HG02759 (cell line): ENCODE measurements around the gene KRTAP5-3.

Experiments used
- ATAC-seq: cut with Tn5 transposase; IDR thresholded peaks from one replicate; pipeline ENCODE4 v1.9.1; 2021; ENCODE audit warnings: mild to moderate bottlenecking, moderate library complexity; ENCODE audit not compliant: unreplicated experiment

Gene KRTAP5-3

GRCh38 chr11:1566381-1567051 lies 41.7 kb downstream of the KRTAP5-3 start:
- ATAC-seq, result no peak

DNA sequence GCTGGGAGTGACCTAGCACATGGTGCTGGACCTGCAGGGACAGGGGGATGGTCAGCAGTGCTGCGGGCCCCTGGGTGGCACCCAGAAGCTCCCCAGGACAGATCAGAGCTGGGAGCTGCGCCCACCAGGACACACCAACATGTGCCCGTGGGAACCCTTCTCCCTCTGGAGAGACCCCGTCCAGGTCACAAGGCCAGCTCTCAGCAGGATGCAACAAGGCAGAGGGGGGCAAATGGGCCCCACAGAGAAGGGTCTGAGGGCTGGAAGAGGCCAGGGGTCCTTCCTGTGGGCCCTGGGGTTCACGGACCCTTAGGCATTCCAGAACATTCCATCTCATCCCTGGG lies 42.4 kb downstream of the KRTAP5-3 start:
- no peak for ATAC-seq

- no peak for ATAC-seq
These were observed 42.9 kb downstream of the KRTAP5-3 start for GRCh38 chr11:1565173-1565903.

DNA sequence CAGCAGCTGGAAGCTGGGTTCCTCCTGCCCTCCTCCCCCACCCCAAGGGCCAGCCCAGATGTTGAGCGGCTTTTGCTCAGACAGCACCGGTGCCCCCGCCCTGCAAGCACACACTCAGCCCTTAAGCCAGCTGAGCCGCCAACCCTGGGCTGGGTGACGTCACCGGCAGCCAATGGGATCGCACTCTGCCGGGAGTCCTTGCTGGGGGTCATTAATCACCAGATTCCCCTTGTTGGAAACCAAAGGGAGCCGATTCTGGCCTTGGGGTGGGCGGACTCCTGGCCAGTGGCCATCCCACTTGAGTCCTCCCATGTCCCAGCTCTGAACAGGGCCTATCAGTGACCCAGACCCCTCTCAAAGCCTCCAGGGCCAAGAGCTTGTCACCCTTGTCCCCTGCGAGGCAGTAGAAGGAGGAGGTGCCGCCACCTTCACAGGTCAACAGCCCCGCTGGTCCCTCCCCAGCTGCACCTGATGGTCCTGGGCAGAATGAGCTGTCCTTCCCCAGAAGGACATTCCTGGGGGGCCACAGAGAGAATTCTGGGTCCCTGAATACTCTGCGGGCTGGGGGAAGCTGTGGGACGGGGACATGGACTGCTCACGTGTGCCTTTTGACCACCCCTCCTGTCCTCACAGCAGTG lies 43.6 kb downstream of the KRTAP5-3 start:
- no peak for ATAC-seq

- ATAC-seq, result no peak
These were observed 44.3 kb downstream of the KRTAP5-3 start for GRCh38 chr11:1563697-1564534.

GRCh38 chr11:1563149-1563638 lies 45.1 kb downstream of the KRTAP5-3 start:
- no peak for ATAC-seq

- ATAC-seq, result no peak
These were observed 45.7 kb downstream of the KRTAP5-3 start for GRCh38 chr11:1562469-1563148.

DNA sequence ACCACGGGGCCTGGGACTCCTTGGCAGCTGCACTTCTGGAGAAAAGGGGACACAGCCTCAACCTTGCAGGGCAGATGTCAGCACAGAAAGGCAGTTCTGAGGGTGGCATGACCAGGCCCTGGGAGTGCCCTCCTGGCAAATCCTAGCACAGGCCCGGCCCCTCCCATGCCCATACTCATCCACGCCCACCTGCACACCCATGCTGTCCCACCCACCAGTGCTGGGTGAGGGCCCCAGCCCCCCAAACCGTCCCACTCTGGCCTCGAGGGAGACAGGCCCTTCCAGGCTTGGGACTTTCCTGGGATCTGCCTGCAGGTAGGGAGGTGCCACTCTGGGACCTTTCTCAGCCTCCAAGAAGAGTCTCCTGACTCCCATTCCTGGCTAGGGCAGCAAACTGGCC lies 46.3 kb downstream of the KRTAP5-3 start:
- ATAC-seq, result no peak

- no peak for ATAC-seq
These were observed 47.0 kb downstream of the KRTAP5-3 start for GRCh38 chr11:1561266-1561665.

- ATAC-seq, result no peak
These were observed 47.5 kb downstream of the KRTAP5-3 start for GRCh38 chr11:1560649-1561251.

DNA sequence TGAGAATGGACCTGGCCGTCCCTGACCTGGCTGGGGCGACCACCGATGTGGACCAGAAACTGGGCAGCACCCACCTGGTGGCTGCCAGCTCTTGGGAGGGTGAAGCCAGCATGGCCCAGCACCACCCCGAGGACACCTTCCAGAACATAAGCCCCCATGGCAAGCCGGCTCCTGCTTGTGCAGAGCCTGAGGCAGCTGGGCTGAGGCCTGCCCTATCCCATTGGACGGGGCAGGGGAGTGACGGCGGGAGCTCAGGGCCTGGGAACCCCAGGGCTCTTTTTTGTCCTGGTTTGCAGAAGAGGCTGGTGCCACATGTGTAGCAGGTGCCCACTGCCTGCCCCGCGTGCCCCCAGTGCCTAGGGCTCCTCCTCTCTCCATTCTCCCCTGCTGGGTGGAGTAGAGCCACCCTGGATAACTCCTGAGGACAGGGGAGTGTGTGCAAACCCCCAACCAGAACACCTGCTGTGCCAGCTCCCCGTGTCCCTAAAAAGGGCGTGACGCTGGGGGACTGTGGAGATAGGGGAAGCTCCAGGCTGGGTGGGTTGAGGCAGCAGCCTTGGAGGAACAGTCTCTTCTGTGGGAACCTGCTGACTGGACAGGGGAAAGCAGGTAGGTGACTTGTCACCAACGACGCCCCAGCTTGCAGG lies 48.1 kb downstream of the KRTAP5-3 start:
- ATAC-seq, result no peak

DNA sequence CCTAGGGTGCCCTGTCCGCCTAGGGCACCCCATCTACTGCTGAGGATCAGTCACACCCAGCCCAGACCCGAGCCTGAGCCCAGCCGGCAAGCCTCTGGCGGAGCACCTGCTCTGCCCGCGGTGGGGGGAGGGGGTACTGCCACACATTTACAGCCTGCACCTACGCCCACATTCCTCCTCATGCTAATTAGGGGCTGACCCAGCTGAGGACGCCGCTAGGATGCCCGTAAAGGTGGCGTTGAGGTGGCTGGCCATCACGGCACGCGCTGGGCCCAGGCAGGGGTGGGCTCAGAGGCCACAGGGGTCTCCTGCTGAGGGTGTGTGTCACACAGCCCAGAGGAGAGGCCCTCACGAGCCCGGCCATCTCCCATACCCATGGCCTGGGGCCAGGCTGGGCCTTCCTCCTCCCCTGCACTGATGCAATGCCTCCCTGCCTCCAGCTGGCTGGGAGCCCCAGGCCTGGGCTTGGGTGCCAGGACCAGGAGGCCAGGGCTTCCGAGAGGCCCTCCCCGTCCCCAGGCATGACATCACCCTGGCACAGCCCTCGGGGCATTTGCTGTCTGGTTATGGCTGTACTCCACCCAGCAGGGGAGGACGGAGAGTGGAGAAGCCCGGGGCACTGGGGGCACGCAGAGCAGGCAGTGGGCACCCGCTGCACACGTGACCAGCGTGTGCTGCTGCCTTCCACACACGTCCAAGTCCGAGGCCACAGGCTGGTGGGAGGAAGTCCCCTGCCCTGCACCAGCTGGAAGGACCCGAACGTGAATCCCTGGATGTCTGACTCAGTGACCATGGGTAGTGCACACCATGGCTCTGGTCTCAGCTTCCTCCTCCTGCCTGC lies 48.9 kb downstream of the KRTAP5-3 start:
- no peak for ATAC-seq

DNA sequence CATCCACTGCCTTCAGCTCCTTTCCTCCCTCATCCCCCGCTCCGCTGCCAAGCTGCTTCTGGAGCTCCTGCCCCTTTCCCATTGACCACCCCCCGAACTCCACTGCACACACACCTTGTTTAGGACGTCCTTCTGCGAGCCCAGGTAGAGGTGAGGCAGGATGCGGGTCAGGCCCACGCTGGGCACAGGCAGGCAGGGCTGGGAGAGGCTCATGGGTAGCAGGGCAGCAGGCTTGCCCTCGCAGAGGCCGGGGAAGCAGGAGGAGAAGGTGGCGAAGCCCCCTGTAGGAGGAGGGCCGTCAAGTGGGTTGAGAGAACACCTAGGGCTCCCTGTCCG lies 49.5 kb downstream of the KRTAP5-3 start:
- no peak for ATAC-seq

- ATAC-seq, result no peak
These were observed 50.1 kb downstream of the KRTAP5-3 start for GRCh38 chr11:1557904-1558774.
